SIG-M5 (cell line): ENCODE measurements around the gene FBXO46.

ENCODE experiments used
- DNase-seq: peaks from one replicate; lab custom pipeline; 2025; lab: John Stamatoyannopoulos, UW

The FBXO46 gene

DNA sequence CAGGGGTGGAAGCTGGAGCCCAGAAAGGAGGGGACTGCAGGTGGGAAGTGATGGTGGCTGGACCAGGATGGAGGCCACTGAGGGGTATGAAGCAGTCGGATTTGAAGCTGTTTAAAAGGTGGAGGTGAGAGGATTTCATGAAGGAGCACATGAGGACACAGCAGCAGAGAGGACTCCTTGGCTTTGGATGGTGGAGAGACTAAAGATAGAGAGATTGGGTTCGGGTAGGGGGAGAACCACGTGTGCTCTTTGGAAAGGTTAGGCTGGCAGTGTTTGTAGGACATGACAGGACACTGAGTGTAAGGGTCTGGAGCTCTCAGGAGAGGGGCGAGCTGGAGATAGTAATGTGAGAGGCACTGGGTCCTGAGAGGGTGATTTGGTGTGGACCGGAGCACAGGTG is 47.8 kb downstream of the FBXO46 start:
- no peak for DNase-seq

DNA sequence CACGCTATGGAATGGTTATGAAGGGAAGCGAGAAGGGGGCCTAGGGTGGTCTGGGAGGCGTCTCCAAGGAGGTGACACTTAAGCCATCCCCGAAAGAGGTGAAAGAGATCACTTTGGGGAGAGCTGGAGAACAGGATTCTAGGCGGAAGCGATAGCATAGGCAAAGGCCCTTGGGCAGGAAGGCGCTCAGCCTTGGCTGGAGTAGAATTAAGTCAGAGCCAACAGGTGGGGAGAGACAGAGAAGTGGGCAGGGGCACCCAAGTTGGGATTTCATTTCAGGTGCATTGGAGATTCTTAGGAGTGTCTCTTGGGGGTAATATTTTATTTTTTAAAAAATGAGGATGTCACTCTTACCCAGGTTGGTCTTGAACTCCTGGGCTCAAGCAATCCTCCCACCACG is 48.6 kb downstream of the FBXO46 start:
- DNase-seq, result no peak

DNA sequence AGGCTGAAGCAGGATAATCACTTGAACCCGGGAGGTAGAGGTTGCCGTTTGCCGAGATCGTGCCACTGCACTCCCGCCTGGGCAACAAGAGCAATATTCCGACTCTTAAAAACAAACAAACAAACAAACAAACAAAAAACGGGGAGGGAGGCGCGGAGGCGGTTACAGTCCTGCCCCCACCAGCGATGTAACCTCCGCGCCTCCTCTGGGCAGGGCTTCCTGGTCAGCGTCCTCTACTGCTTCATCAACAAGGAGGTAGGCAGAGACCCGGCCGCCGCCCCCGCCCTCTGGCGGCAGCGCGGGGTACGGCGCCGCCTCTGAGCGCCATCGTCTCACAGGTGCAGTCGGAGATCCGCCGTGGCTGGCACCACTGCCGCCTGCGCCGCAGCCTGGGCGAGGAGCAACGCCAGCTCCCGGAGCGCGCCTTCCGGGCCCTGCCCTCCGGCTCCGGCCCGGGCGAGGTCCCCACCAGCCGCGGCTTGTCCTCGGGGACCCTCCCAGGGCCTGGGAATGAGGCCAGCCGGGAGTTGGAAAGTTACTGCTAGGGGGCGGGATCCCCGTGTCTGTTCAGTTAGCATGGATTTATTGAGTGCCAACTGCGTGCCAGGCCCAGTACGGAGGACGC is 49.2 kb downstream of the FBXO46 start:
- DNase-seq, result no peak

DNA sequence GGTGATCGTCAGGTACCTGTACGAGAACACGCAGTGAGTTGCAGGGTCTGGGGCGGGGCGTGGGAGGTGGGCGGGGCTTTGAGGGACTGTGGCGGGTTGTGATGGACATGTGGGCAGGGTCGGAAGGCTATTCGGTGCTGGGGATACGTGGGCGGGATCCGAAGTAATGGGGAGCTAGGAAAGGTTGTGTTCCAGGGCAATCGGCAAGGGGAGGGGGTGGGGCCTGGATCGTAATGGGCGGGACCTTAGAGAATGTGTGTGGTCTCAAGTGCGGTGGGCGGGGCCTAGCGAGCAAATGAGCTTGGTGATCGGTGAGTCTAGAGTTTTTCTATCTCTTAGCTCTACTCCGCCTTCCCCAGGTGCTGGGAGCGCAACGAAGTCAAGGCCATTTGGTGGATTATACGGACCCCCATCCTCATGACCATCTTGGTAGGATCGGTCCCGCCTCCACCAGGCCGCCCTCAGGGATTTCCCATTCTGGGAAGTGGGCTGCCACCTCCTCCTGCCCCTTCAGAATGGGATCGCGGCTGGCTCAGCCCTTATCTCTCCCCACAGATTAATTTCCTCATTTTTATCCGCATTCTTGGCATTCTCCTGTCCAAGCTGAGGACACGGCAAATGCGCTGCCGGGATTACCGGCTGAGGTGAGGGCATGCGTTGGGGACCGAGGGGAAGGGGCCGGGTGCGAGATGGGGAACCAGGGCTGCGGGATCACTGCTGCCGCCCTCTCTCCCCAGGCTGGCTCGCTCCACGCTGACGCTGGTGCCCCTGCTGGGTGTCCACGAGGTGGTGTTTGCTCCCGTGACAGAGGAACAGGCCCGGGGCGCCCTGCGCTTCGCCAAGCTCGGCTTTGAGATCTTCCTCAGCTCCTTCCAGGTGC is 53.1 kb downstream of the FBXO46 start:
- no peak for DNase-seq

DNA sequence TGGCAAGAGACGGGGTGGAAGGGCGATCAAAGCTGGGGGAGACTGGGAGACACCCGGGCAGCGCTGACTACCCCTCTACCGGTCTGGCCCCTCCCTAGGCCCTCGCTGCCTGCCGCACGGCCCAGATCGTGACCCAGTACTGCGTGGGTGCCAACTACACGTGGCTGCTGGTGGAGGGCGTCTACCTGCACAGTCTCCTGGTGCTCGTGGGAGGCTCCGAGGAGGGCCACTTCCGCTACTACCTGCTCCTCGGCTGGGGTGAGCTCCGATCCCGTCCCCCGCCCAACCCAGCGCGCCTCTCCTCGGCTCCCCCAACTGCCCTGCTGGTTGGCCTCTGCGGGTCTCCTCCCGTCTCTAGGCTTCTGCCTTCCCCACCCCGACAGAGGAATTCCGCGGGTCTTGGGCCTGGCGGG is 53.8 kb downstream of the FBXO46 start:
- DNase-seq, result no peak

DNA sequence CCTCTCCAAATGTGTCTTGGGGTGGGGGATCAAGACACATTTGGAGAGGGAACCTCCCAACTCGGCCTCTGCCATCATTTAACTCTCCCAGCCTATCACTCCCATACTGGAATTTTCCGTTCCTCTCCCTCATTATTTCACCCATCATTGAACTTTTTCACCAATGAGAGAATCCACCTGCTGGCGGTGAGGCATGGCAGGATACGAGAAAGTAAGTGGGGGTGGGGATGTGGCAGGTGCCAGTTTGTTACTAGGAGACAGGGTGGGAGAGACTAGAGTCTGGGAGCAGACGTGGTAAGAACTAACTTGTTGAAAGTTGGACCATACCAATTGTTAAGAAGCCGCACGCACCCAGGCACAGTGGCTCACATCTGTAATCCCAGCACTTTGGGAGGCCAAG is 55.8 kb downstream of the FBXO46 start:
- DNase-seq, result no peak

DNA sequence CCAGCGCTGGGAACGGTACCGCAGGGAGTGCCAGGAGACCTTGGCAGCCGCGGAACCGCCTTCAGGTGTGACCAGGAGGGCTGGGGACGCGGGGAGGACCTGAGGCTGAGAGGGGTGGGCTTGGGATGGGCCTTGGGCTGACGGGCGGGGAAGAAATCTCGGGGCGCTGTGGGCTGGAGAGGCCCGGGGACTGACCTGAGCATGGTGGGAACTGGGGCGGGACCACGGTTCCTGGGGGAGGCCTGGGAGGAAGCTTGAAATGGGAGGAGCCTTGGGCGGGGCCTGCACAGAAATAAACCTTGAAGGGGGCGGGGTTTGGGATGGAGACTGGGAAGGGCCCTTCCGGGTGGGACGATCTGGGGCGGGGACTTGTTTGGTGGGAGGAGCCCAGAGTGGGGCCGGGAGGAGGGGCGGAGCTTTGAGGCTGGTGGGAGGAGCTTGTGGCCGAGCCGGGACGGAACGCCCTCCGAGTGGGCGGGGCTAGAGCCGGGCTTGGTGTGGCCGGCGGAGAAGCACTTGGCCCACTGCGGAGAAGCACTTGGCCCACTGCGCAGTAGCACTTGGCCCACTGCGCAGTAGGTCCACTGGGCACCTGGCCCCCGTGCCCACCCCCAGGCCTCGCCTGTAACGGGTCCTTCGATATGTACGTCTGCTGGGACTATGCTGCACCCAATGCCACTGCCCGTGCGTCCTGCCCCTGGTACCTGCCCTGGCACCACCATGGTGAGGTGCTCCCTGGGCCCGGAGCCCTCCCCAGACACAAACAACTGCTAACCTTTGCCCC is 59.8 kb downstream of the FBXO46 start:
- DNase-seq, result no peak

DNA sequence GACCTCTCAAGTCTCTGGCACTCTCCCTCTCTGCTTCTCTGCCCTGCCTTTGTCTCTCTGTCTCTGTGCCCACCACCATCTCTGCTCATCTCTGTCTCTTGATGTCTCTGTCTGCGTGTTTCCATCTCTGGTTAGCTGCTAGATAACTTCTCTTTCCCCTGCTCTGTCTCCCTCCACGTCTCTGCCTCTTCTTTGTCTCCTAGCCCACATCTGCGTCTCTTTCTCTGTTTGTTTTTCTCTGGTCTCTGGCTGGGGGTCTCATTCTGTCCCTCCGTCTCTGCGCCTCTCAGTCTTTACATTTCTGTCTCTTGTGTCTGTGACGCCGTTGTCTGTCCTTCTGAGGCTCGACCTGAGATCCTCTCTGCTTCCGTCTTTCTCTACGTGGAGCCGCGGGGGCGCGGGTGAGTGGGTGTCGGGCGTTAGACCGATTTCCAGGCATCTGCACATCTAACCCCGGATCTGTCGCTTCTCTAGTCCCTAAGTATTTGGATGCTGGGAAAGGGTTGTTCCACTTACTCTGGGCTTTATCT is 62.3 kb downstream of the FBXO46 start:
- DNase-seq, result no peak

DNA sequence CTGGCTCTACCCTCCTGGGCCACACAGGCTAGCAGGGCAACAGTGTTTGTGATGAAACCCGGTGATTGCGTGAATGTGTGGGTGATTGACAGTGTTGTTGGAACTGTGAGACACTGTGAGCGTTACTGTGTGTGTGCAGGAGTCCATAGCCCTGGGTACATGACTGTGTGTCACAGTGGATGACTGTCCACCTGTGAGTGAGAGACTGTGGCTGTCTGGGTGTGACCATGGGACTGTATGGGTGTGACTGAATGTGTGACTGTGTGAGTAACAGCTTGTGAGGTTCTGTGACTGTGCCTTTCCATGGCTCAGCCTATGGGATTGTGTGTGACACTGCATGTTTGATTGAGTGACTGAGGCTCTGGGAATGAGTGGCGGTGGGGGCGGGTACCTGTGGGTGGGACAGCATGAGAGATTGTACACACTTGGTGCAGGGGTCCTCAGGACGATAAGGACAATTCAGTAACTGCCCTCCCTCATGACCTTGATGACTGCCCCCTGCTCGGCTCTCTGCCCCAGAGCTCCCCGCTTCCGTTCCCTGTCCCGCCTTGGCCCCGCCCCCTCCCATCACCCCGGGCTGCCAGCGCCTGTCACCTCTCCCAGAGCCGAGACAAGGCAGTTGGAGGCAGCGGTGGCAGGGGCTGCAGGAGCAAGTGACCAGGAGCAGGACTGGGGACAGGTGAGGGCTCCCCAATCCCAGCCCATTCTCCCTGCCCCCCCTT is 62.9 kb downstream of the FBXO46 start, which contains the start of gene GIPR:
Gene GIPR, plus strand, starts transcription at position 602 of the 722 bp plus-strand sequence. CDS start 1,300 bp downstream, outside the sequence.
- DNase-seq, result no peak

DNA sequence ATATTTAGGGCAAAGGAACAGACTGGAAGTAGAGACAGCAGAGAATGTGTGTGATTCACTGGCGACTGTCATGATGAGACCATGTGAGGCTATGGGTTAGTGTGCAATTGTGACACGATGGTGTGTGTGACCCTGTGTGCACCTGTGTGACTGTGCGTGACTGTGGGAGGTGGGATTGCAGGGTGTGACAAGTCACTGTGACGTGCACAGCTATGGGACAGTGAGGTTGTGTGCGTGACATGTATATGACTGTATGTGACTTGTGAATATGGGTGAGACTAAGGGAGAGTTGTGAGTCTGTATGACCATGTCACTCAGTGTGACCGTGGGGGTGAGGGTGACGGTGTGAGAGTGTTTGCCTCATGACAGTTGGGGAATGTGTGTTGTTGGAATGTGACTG is 66.1 kb downstream of the FBXO46 start:
- DNase-seq, result no peak

DNA sequence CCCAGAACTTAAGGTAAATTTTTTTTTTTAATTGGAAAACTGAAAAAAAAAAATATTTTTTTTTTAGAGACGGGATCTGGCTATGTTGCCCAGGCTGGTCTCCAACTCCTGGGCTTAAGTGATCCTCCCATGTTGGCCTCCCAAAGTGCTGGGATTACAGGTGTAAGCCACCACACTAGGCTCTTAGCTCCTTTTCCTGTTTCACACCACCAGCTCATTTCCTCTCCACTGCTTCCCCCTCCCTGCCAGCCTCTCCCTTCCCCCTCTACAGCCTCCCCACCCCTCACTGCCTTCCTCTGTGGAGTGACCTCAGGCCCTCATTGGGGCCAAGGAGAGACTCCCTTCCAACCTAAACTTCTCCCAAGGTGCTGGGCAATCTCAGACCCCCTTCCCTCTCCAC is 66.9 kb downstream of the FBXO46 start:
- no peak for DNase-seq

DNA sequence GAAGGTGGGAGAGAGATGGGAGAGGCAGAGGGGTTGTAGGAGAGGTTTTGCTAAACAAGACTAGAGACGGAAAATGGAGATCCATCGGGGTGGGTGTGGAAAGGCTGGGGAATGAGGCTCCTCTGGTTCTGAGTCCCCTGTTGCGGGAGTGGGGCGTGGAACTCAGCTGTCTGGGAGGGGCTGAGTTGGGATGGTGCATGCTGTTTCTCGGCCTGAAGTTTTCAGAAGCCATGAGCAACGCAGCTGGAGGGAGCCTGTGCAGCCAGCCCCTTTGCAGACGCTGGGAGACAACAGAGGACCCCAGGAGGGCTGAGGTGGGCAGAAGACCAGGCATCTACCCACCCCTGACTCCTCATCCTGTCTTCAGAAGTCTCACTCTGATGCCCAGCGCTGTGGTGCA is 70.1 kb downstream of the FBXO46 start:
- no peak for DNase-seq
